DMS79 (cell line): ENCODE data around the gene GCNA.

Source experiments
- DNase-seq: peaks from one replicate; lab custom pipeline; 2025; lab: John Stamatoyannopoulos, UW

GCNA gene

GRCh38 chrX:71615954-71616353, 37.7 kb downstream of the GCNA start:
- DNase-seq, result no peak

- DNase-seq, result no peak
Measured at GRCh38 chrX:71616672-71617529, 38.7 kb downstream of the GCNA start.

- no peak for DNase-seq
Measured at GRCh38 chrX:71617742-71618141, 39.5 kb downstream of the GCNA start.

- DNase-seq, result no peak
Measured at GRCh38 chrX:71618303-71618721, 40.1 kb downstream of the GCNA start, which contains the start of gene CXCR3. Gene CXCR3, minus strand, starts transcription at chrX:71618511. Its CDS starts 62 bp downstream, at chrX:71618449.

DNA sequence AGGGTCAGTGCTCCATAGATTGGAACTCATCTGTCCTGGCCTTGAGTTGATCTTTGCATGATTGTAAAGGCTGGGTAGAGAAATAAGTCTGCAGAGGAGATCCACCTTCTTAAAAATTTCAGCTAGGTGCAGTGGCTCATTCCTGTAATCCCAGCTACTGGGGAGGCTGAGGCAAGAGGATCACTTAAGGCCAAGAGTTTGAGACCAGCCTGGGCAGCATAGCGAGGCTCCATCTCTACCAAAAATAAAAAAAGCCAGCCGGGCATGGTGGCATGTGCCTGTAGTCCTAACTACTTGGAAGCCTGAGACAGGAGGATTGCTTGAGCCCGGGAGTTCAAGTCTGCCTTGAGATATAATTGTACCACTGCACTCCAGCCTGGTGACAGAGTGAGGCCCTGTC, 40.5 kb downstream of the GCNA start:
- no peak for DNase-seq

DNA sequence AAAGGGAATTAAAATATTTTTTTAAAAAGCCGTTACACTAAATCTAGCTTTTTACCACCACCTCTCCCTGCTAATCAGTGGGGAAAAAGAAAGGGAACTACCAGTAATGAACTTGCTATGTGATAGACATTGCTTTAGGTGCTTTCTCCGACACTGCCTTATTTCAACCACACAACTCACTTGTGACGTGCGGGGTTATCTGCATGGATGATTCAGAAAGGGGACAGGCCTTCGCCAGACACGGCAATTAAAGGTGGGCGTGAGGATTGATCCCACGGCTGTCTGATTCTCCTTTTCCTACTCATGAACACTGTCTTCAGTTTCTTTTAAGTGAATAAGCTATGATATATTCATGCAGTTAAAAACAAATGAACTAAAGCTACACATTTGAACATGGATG, 41.0 kb downstream of the GCNA start:
- no peak for DNase-seq

DNA sequence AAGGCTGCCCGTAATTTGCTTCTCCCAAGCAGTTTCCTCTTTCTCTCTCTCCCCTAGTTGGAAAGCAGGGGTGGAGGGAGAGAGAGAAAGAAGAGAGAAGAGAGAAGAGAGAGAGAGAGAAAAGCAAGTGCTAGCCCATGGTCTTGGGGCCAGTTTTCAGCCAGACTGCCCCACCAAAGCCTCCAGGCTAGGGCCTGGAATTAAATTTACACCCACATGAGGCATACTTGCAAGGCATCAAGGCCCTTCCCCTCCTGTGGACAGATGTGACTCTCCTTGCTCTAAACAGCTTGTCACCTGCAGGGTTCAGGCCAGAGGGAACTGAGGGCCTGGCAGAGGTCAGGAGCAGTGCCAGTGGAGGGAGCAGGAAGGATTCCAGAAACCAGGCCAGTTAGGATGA, 41.7 kb downstream of the GCNA start:
- DNase-seq, result no peak

GRCh38 chrX:71621603-71622002, 43.4 kb downstream of the GCNA start:
- DNase-seq, result no peak

- DNase-seq, result no peak
Measured at GRCh38 chrX:71622032-71622575, 43.9 kb downstream of the GCNA start.

GRCh38 chrX:71622576-71623450, 44.6 kb downstream of the GCNA start:
- DNase-seq, result peak; percentile 67

- no peak for DNase-seq
Measured at GRCh38 chrX:71623714-71624113, 45.5 kb downstream of the GCNA start.

DNA sequence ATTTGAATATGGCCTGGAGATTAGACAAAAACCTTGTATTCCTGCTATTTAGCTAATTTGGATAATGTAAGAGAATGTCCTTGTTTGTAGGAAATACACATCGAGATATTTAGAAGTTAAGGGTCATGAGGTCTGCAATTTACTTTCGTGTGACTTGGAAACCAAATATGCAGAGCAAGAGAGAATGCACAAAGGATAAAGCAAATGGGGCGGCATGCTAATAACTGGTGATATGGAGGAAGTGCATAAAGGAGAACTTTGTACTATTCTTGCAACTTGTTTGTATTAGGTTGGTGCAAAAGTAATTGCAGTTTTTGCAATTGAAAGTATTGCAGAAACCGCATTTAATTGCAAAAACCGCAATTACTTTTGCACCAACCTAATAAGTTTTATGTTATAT, 47.2 kb downstream of the GCNA start:
- no peak for DNase-seq

DNA sequence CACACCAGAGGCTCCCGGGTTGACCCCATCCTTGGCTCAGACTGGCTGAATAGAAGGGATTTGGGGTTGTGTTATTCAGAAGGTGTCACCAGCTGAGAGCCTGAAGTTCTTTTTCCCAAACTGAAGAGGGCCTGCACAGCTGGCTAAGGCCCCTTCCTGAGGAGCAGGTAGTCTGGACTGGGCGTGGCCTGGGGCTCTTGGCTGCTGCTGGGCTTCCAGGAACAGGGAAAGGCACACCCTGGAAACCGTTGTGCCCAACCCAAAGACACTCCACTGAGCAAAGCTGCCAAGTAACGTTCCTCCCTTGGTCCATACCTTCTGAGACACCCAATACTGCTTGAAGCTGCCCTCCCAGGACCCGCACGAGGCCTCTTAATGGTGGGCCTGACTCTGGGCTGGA, 48.3 kb downstream of the GCNA start:
- DNase-seq, result no peak

- no peak for DNase-seq
Measured at GRCh38 chrX:71627588-71628404, 49.6 kb downstream of the GCNA start.

DNA sequence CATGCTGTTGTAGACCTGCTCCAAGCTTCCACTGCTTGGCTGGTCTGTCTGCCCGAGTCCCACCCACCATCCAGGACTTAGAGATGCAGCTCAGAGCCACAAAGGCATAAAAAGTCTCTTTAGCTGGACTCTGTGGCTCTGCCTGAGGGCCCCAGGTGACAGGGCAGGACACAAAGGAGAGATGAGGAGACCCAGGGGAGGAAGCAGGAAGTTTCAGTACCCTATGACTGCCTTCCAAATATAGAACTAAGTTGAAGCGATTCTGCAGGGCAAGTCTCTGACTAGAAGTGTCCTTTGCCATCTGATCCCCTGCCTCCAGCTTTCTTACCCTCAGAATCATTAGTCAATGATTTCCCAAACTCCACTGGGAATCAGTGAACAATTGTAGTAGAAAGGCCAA, 51.2 kb downstream of the GCNA start:
- no peak for DNase-seq

GRCh38 chrX:71632923-71633657, 54.9 kb downstream of the GCNA start:
- DNase-seq, result peak; percentile 85

- DNase-seq, result no peak
Measured at GRCh38 chrX:71634366-71634765, 56.1 kb downstream of the GCNA start.

- DNase-seq, result peak; percentile 9
Measured at GRCh38 chrX:71636438-71637252, 58.4 kb downstream of the GCNA start.

- no peak for DNase-seq
Measured at GRCh38 chrX:71637253-71637618, 59.0 kb downstream of the GCNA start.

GRCh38 chrX:71637848-71638247, 59.6 kb downstream of the GCNA start:
- DNase-seq, result no peak
